ENCODE measurements around the gene PKP3. TPM values are rescaled to one million over a fixed set of nuclear protein-coding genes. Genes with fewer than 3 reads are reported as not detected.
A peak's percentile ranks its signal among the peaks of the same experiment; 100 is the strongest.

The PKP3 gene
- total and polyA plus RNA-seq, 9 of the 15 experiments (the other 6 are each of a cell fraction or from before 2014, with no cell fraction given) = 0.11 to 110 (median 30.7) TPM

DNA sequence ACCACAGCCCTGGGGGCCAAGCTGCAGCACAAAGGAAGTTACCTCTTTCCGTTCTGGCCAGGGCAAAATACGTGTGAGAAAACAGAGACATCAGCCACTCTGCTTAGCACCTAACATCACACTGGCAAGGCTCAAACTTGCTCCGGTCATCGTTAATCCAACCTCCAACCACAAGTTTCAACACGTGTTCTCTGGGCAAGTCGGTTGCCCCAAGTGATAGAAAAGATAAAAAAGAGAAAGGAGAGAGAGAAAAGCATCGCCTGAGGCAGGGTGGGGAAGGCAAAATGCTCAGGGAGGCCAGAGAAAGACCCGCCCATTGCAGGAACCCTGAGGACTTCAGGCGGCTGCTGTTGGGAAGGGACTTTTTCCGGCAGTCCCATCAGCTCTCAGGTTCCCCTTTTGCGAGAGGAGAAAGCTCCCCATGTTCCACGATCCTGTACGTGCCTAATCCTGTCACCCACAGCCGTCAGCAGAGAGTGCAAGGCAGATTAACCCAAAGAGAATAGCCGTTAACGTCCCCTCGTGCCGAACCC lies 43.2 kb upstream of the PKP3 start (continued):
- TF ChIP-seq NR4A1 (CRISPR knock-in tag; IDR thresholded peaks at IDR 0.05) (peak; percentile 67; the same call in 1 of the 2 replicates), NR4A1 (tag; IDR thresholded peaks at IDR 0.05) (peak; percentile 60; the same call in 1 of the 2 replicates), ELF1 (tag; IDR thresholded peaks at IDR 0.05) (no peak; the same call in 1 of the 2 replicates), NCOA1 (IDR thresholded peaks at IDR 0.05; ENCODE audit: low read depth) (no peak), ZNF324 (CRISPR knock-in tag; IDR thresholded peaks at IDR 0.05) (peak; percentile 5; the same call in 1 of the 2 replicates), ILF3 (IDR thresholded peaks at IDR 0.05; ENCODE audit: borderline replicate concordance) (no peak), KAT7 (CRISPR knock-in tag; IDR thresholded peaks at IDR 0.05; ENCODE audit: borderline replicate concordance) (no peak), RAD21 (CRISPR knock-in tag; conservative IDR thresholded peaks at IDR 0.05 in 1 of 2, IDR thresholded peaks at IDR 0.05 in 1 of 2) (0 out of 4 replicates have a peak, but pooled peaks of 1 of the 2 experiments have one; percentile 8)
- TF ChIP-seq, protein P1, sequence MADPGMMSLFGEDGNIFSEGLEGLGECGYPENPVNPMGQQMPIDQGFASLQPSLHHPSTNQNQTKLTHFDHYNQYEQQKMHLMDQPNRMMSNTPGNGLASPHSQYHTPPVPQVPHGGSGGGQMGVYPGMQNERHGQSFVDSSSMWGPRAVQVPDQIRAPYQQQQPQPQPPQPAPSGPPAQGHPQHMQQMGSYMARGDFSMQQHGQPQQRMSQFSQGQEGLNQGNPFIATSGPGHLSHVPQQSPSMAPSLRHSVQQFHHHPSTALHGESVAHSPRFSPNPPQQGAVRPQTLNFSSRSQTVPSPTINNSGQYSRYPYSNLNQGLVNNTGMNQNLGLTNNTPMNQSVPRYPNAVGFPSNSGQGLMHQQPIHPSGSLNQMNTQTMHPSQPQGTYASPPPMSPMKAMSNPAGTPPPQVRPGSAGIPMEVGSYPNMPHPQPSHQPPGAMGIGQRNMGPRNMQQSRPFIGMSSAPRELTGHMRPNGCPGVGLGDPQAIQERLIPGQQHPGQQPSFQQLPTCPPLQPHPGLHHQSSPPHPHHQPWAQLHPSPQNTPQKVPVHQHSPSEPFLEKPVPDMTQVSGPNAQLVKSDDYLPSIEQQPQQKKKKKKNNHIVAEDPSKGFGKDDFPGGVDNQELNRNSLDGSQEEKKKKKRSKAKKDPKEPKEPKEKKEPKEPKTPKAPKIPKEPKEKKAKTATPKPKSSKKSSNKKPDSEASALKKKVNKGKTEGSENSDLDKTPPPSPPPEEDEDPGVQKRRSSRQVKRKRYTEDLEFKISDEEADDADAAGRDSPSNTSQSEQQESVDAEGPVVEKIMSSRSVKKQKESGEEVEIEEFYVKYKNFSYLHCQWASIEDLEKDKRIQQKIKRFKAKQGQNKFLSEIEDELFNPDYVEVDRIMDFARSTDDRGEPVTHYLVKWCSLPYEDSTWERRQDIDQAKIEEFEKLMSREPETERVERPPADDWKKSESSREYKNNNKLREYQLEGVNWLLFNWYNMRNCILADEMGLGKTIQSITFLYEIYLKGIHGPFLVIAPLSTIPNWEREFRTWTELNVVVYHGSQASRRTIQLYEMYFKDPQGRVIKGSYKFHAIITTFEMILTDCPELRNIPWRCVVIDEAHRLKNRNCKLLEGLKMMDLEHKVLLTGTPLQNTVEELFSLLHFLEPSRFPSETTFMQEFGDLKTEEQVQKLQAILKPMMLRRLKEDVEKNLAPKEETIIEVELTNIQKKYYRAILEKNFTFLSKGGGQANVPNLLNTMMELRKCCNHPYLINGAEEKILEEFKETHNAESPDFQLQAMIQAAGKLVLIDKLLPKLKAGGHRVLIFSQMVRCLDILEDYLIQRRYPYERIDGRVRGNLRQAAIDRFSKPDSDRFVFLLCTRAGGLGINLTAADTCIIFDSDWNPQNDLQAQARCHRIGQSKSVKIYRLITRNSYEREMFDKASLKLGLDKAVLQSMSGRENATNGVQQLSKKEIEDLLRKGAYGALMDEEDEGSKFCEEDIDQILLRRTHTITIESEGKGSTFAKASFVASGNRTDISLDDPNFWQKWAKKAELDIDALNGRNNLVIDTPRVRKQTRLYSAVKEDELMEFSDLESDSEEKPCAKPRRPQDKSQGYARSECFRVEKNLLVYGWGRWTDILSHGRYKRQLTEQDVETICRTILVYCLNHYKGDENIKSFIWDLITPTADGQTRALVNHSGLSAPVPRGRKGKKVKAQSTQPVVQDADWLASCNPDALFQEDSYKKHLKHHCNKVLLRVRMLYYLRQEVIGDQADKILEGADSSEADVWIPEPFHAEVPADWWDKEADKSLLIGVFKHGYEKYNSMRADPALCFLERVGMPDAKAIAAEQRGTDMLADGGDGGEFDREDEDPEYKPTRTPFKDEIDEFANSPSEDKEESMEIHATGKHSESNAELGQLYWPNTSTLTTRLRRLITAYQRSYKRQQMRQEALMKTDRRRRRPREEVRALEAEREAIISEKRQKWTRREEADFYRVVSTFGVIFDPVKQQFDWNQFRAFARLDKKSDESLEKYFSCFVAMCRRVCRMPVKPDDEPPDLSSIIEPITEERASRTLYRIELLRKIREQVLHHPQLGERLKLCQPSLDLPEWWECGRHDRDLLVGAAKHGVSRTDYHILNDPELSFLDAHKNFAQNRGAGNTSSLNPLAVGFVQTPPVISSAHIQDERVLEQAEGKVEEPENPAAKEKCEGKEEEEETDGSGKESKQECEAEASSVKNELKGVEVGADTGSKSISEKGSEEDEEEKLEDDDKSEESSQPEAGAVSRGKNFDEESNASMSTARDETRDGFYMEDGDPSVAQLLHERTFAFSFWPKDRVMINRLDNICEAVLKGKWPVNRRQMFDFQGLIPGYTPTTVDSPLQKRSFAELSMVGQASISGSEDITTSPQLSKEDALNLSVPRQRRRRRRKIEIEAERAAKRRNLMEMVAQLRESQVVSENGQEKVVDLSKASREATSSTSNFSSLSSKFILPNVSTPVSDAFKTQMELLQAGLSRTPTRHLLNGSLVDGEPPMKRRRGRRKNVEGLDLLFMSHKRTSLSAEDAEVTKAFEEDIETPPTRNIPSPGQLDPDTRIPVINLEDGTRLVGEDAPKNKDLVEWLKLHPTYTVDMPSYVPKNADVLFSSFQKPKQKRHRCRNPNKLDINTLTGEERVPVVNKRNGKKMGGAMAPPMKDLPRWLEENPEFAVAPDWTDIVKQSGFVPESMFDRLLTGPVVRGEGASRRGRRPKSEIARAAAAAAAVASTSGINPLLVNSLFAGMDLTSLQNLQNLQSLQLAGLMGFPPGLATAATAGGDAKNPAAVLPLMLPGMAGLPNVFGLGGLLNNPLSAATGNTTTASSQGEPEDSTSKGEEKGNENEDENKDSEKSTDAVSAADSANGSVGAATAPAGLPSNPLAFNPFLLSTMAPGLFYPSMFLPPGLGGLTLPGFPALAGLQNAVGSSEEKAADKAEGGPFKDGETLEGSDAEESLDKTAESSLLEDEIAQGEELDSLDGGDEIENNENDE (IDR thresholded peaks at IDR 0.05; ENCODE audit: low read depth, low read length) = no peak
- TF ChIP-seq, protein P2, sequence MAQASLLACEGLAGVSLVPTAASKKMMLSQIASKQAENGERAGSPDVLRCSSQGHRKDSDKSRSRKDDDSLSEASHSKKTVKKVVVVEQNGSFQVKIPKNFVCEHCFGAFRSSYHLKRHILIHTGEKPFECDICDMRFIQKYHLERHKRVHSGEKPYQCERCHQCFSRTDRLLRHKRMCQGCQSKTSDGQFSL (CRISPR knock-in tag; IDR thresholded peaks at IDR 0.05) = no peak
- TF ChIP-seq, protein P2 (tag; IDR thresholded peaks at IDR 0.05) = no peak
- TF ChIP-seq, protein P3, sequence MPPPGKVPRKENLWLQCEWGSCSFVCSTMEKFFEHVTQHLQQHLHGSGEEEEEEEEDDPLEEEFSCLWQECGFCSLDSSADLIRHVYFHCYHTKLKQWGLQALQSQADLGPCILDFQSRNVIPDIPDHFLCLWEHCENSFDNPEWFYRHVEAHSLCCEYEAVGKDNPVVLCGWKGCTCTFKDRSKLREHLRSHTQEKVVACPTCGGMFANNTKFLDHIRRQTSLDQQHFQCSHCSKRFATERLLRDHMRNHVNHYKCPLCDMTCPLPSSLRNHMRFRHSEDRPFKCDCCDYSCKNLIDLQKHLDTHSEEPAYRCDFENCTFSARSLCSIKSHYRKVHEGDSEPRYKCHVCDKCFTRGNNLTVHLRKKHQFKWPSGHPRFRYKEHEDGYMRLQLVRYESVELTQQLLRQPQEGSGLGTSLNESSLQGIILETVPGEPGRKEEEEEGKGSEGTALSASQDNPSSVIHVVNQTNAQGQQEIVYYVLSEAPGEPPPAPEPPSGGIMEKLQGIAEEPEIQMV (tag; conservative IDR thresholded peaks at IDR 0.05; ENCODE audit: low read depth) = no peak

All from K562 (cell line).